NCI-H1930 (cell line): ENCODE data around the gene GCNT3.

Source experiments
- DNase-seq, 2 experiments: peaks; one replicate each; lab custom pipeline; 2025; lab: John Stamatoyannopoulos, UW

Gene GCNT3

GRCh38 chr15:59611276-59612260 lies at the start of gene GCNT3:
Gene GCNT3 (plus strand): TSS chr15:59611783. CDS start chr15:59618239, 6,456 bp downstream.
- no peak for DNase-seq

GRCh38 chr15:59562448-59563186 lies 49.0 kb upstream of the GCNT3 start:
- DNase-seq = no peak

GRCh38 chr15:59565299-59565698 lies 46.3 kb upstream of the GCNT3 start:
- no peak for DNase-seq

- no peak for DNase-seq
These were observed 44.3 kb upstream of the GCNT3 start for GRCh38 chr15:59567324-59567723.

- no peak for DNase-seq
These were observed 42.1 kb upstream of the GCNT3 start for GRCh38 chr15:59569477-59569876.

- no peak for DNase-seq
These were observed 41.3 kb upstream of the GCNT3 start for GRCh38 chr15:59570315-59570714.

- no peak for DNase-seq
These were observed 40.0 kb upstream of the GCNT3 start for GRCh38 chr15:59571606-59572005.

GRCh38 chr15:59583088-59583487 lies 28.5 kb upstream of the GCNT3 start:
- DNase-seq = no peak

- peak in 1 of 2 experiments; percentile 10 for DNase-seq
These were observed 24.3 kb upstream of the GCNT3 start for GRCh38 chr15:59587085-59587826.

GRCh38 chr15:59590027-59590426 lies 21.6 kb upstream of the GCNT3 start:
- DNase-seq = no peak

- DNase-seq = no peak
These were observed 20.2 kb upstream of the GCNT3 start for GRCh38 chr15:59591356-59591755.

GRCh38 chr15:59594493-59594942 lies 17.1 kb upstream of the GCNT3 start:
- no peak for DNase-seq

GRCh38 chr15:59594991-59595390 lies 16.6 kb upstream of the GCNT3 start:
- DNase-seq = no peak

GRCh38 chr15:59595434-59595915 lies 16.1 kb upstream of the GCNT3 start:
- no peak for DNase-seq

GRCh38 chr15:59596640-59597039 lies 14.9 kb upstream of the GCNT3 start:
- DNase-seq = no peak

GRCh38 chr15:59598461-59598860 lies 13.1 kb upstream of the GCNT3 start:
- no peak for DNase-seq

- no peak for DNase-seq
These were observed 5.6 kb upstream of the GCNT3 start for GRCh38 chr15:59605994-59606393.

- no peak for DNase-seq
These were observed 1.6 kb upstream of the GCNT3 start for GRCh38 chr15:59609730-59610712.

- no peak for DNase-seq
These were observed 2.6 kb downstream of the GCNT3 start for GRCh38 chr15:59614153-59614552.

- no peak for DNase-seq
These were observed 4.1 kb downstream of the GCNT3 start for GRCh38 chr15:59615661-59616060.

GRCh38 chr15:59616379-59616778 lies 4.8 kb downstream of the GCNT3 start:
- DNase-seq = no peak
